ENCODE measurements around the gene UBE2Q1. TPM values are rescaled to one million over a fixed set of nuclear protein-coding genes. Genes with fewer than 3 reads are reported as not detected.

The UBE2Q1 gene
- total RNA-seq, 6 experiments from 2014 or later = 23.6 to 48.6 (median 33.1) TPM

DNA sequence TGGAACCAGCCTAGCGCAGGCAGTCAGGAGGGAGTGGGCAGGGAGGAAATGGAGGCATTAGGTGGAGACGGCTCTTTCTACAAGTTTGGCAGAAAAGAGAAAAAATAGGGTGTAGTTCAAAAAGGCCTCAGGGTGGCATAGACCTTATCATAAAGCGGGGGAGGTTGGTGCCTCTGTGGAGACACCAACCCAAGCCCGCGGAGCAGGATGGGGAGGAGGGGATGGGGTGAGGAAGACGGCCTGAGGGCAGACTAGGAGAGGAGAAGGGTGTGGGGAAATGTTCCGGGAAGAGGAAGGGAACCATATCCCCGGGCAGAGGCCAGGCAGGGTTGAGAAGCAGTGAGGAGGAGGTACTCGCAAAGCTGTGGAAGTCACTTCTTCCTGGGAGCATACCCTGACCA is 38.9 kb downstream of the UBE2Q1 start:
- intact Hi-C loops (cut with DNase I) = no loop called here
- H3K36me3 ChIP-seq = no peaks in the 10 kb centered on the region
- no peaks in the 10 kb centered on the region for H3K9me3 ChIP-seq
- H3K27ac ChIP-seq = no peak overlapping the region
- DNase-seq (no peak), ATAC-seq (peak; percentile 21 to 55 (median 44))
- no peak overlapping the region for H3K4me3 ChIP-seq
- H3K4me1 ChIP-seq = peaks cover 0 to 15% (median 4%) of the 10 kb centered on the region in 4 donors
- no peaks in the 10 kb centered on the region for H3K27me3 ChIP-seq
- TF ChIP-seq CTCF (IDR thresholded peaks at IDR 0.05) (no peak), POLR2A (IDR thresholded peaks at IDR 0.05) (no peak)
- WGBS (ENCODE audit: insufficient coverage, low coverage, low lambda C conversion rate, missing lambda C conversion rate) = 64% methylated on average over 8 of the region's 9 CpGs

DNA sequence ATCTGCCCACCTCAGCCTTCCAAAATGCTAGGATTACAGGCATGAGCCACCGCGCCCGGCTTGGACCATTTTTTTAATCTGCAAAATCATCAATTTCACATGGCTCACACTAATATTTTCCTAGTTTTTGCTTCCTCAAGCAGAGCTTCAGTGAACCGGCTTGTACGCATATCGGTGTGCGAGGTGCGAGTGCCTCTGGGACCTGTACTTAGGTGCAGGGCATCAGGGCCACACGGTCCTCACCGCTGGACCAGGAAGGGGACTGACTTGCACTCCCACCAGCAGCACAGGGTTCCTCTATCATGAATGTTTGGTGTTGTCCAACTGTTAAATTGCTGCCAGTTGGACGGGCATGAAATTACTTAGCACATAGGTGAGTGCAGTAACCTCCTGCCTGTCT is 40.8 kb downstream of the UBE2Q1 start:
- no peak overlapping the region for H3K27ac ChIP-seq
- TF ChIP-seq POLR2A (IDR thresholded peaks at IDR 0.05) (no peak), CTCF (IDR thresholded peaks at IDR 0.05) (no peak)
- ATAC-seq = no peak
- 98% methylated on average over 9 of the region's 11 CpGs for WGBS (ENCODE audit: insufficient coverage, low coverage, low lambda C conversion rate, missing lambda C conversion rate)
- H3K9me3 ChIP-seq = no peaks in the 10 kb centered on the region
- no peak overlapping the region for H3K4me3 ChIP-seq
- H3K36me3 ChIP-seq = no peaks in the 10 kb centered on the region
- no peaks in the 10 kb centered on the region for H3K27me3 ChIP-seq
- H3K4me1 ChIP-seq = peaks cover 0 to 15% (median 4%) of the 10 kb centered on the region in 4 donors
- intact Hi-C loops (cut with DNase I) = no loop called here
- no peak for DNase-seq

DNA sequence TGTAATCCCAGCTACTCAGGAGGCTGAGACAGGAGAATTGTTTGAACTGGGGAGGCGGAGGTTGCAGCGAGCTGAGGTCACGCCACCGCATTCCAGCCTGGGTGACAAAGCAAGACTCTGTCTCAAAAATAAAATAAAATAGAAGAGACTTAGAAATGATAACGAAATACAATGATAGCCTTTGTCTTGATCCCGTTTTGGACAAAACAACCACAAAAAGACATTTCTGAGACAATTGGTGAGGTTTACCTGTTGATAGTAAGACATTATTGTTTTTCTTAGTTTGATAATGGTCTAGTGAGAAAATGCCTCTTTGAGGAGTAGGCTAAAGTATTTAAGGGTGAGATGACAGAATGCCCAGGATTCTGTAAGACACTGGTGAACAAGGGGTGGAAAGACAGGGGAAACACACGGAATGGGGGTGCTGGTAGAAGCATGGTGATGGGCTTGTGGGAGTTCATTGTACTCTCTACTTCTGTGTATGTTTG is 44.4 kb downstream of the UBE2Q1 start:
- Histone ChIP-seq H3K27ac (no peak overlapping the region), H3K36me3 (no peaks in the 10 kb centered on the region), H3K4me3 (no peak overlapping the region), H3K27me3 (no peaks in the 10 kb centered on the region), H3K9me3 (no peaks in the 10 kb centered on the region), H3K4me1 (no peaks in the 10 kb centered on the region)
- DNase-seq = no peak
- intact Hi-C loops (cut with DNase I) = no loop called here
- WGBS (ENCODE audit: insufficient coverage, low coverage, low lambda C conversion rate, missing lambda C conversion rate) = 82% methylated on average over 7 of the region's 7 CpGs
- no peak for ATAC-seq
- TF ChIP-seq CTCF (IDR thresholded peaks at IDR 0.05) = no peak
- TF ChIP-seq POLR2A (IDR thresholded peaks at IDR 0.05) = no peak

DNA sequence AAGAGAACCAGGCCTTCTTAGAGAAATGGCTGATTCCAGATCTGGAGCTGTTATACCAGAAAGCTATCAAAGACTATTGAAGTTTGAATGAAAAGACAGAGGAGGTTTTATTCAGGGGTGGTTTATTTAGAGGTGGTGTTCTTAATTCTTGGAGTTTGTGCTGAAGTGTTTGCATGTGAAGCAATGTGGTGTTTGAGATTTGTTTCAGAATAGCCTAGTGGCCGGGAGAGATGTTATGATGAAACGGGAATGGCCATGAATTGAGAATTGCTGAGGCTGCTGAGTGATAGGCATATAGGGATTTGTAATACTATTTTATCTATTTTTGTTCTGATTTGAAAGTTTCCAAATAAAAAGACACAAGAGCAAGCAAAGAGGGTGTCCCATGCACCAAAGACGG is 45.7 kb downstream of the UBE2Q1 start:
- no peaks in the 10 kb centered on the region for H3K36me3 ChIP-seq
- intact Hi-C loops (cut with DNase I) = no loop called here
- no peaks in the 10 kb centered on the region for H3K4me1 ChIP-seq
- DNase-seq (no peak), ATAC-seq (no peak)
- WGBS (ENCODE audit: insufficient coverage, low coverage, low lambda C conversion rate, missing lambda C conversion rate) = 79% methylated on average over 3 of the region's 3 CpGs
- H3K4me3 ChIP-seq = no peak overlapping the region
- TF ChIP-seq CTCF (IDR thresholded peaks at IDR 0.05) = no peak
- TF ChIP-seq POLR2A (IDR thresholded peaks at IDR 0.05) = no peak
- no peaks in the 10 kb centered on the region for H3K9me3 ChIP-seq
- no peaks in the 10 kb centered on the region for H3K27me3 ChIP-seq
- no peak overlapping the region for H3K27ac ChIP-seq

DNA sequence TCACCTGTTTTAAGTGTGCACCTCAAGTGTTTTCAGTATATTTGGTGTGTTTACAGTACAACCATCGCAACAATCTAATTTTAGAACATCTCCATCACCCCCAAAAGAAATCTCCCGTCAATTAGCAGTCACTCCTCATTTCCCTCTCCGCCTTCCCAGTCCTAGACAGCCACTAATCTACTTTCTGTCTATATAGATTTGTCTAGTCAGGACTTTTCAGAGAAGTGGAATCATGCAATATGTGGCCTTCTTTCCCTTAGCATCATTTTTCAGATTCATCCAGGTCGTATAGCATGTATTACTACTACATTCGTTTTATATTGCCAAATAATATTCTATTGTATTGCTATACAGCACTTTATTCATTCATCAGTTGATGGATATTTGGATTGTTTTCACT is 54.6 kb downstream of the UBE2Q1 start:
- H3K27ac ChIP-seq = no peak overlapping the region
- no peaks in the 10 kb centered on the region for H3K36me3 ChIP-seq
- intact Hi-C loops (cut with DNase I) = no loop called here
- TF ChIP-seq CTCF (IDR thresholded peaks at IDR 0.05) = no peak
- no peak for TF ChIP-seq POLR2A (IDR thresholded peaks at IDR 0.05)
- H3K4me3 ChIP-seq = no peak overlapping the region
- ATAC-seq = no peak
- WGBS (ENCODE audit: insufficient coverage, low coverage, low lambda C conversion rate, missing lambda C conversion rate) = 66% methylated on average over 5 of the region's 5 CpGs
- H3K9me3 ChIP-seq = no peaks in the 10 kb centered on the region
- H3K27me3 ChIP-seq = no peaks in the 10 kb centered on the region
- no peak for DNase-seq
- peaks cover 0 to 12% (median 0%) of the 10 kb centered on the region in 4 donors for H3K4me1 ChIP-seq
